Tibial nerve (tissue), 4 donors: Measurements from ENCODE around the gene TCF7L1. TPM values are rescaled to one million over a fixed set of nuclear protein-coding genes. Genes with fewer than 3 reads are reported as not detected.
"Not testable (repeated sequence)": the region's sequence is repeated elsewhere in the genome, so short reads cannot be mapped to it uniquely, and the experiment has no call there.

Experiments
- DNase-seq, 2 donors: peaks; one replicate each; pipeline ENCODE4 v3.0.0-alpha.2; 2019; ENCODE audit warnings: low spot score in 2 of 2
- H3K27ac ChIP-seq, 4 donors: fragments of 200-600 bp; sonication (generic) in 3 of 4; one replicate each; pipeline ENCODE4 v1.5.1; 2017 to 2019; ENCODE audit warnings: mild to moderate bottlenecking in 1 of 4
- H3K27me3 ChIP-seq, 2 donors: fragments of 200-600 bp; sonication (generic) in 1 of 2; one replicate each; pipeline versions ENCODE4 v1.5.1 to v1.6.0; 2017 to 2019
- H3K36me3 ChIP-seq, 3 donors: fragments of 200-600 bp; sonication (generic); one replicate each; pipeline ENCODE4 v1.5.1; 2018 to 2019
- H3K4me1 ChIP-seq, 4 donors: fragments of 200-600 bp; sonication (generic) in 3 of 4; one replicate each; pipeline ENCODE4 v1.5.1; 2017 to 2019
- H3K4me3 ChIP-seq, 4 donors: fragments of 200-600 bp; sonication (generic) in 3 of 4; one replicate each; pipeline ENCODE4 v1.5.1; 2017 to 2019; ENCODE audit warnings: mild to moderate bottlenecking in 1 of 4, moderate library complexity in 1 of 4
- H3K9me3 ChIP-seq, 4 donors: fragments of 200-600 bp; sonication (generic) in 3 of 4; one replicate each; pipeline ENCODE4 v1.5.1; 2017 to 2019
- EP300 ChIP-seq, 2 donors: sonication (generic); formaldehyde crosslinking; IDR thresholded peaks; one replicate each; pipeline ENCODE4 v1.6.1; 2017; ENCODE audit warnings: antibody characterized with exemption in 2 of 2, mild to moderate bottlenecking in 1 of 2
- POLR2A ChIP-seq, 2 donors: fragments of 450-650 bp; IDR thresholded peaks; one replicate each; pipeline ENCODE4 v1.6.1; 2017; ENCODE audit warnings: antibody characterized with exemption in 2 of 2, mild to moderate bottlenecking in 2 of 2, moderate library complexity in 2 of 2
- WGBS, 2 donors: methylation state at CpG; one replicate each; pipeline ENCODE4 v1.1.5; 2018; 5-methylcytosine and 5-hydroxymethylcytosine counted together
- total RNA-seq, 4 donors: library from RNA; depleted of rRNA; stranded (reverse); fragments of >200 nt; gene quantifications; one replicate each; pipeline ENCODE4 v1.1.0, GENCODE V29; 2016
- TF ChIP-seq, protein P1 (sequence below), 5 experiments: fragments of 200-600 bp in 3 of 5; fragments of 450-650 bp in 2 of 5; sonication (generic) in 3 of 5; IDR thresholded peaks; one replicate each; pipeline ENCODE4 v1.5.1; 2016 to 2019; ENCODE audit warnings: antibody characterized with exemption in 5 of 5, mild to moderate bottlenecking in 3 of 5, moderate library complexity in 2 of 5

The TCF7L1 gene
- total RNA-seq, 4 donors from 2014 or later: 3.7 to 14.1 (median 7.1) TPM

- Histone ChIP-seq H3K27ac (no peak overlapping the region), H3K36me3 (no peaks in the 10 kb centered on the region), H3K4me1 (no peaks in the 10 kb centered on the region), H3K4me3 (no peak overlapping the region), H3K9me3 (no peaks in the 10 kb centered on the region), H3K27me3 (no peaks in the 10 kb centered on the region)
- TF ChIP-seq, protein P1, sequence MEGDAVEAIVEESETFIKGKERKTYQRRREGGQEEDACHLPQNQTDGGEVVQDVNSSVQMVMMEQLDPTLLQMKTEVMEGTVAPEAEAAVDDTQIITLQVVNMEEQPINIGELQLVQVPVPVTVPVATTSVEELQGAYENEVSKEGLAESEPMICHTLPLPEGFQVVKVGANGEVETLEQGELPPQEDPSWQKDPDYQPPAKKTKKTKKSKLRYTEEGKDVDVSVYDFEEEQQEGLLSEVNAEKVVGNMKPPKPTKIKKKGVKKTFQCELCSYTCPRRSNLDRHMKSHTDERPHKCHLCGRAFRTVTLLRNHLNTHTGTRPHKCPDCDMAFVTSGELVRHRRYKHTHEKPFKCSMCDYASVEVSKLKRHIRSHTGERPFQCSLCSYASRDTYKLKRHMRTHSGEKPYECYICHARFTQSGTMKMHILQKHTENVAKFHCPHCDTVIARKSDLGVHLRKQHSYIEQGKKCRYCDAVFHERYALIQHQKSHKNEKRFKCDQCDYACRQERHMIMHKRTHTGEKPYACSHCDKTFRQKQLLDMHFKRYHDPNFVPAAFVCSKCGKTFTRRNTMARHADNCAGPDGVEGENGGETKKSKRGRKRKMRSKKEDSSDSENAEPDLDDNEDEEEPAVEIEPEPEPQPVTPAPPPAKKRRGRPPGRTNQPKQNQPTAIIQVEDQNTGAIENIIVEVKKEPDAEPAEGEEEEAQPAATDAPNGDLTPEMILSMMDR (IDR thresholded peaks at IDR 0.05): no peak
- TF ChIP-seq EP300 (IDR thresholded peaks at IDR 0.05) (no peak), POLR2A (IDR thresholded peaks at IDR 0.05) (no peak)
- WGBS, 2 donors: 48 to 95% methylated on average over 2 of the region's 2 CpGs
- no peak for DNase-seq
Measured at GRCh38 chr2:85334928-85335327, 201.7 kb downstream of the TCF7L1 start.

DNA sequence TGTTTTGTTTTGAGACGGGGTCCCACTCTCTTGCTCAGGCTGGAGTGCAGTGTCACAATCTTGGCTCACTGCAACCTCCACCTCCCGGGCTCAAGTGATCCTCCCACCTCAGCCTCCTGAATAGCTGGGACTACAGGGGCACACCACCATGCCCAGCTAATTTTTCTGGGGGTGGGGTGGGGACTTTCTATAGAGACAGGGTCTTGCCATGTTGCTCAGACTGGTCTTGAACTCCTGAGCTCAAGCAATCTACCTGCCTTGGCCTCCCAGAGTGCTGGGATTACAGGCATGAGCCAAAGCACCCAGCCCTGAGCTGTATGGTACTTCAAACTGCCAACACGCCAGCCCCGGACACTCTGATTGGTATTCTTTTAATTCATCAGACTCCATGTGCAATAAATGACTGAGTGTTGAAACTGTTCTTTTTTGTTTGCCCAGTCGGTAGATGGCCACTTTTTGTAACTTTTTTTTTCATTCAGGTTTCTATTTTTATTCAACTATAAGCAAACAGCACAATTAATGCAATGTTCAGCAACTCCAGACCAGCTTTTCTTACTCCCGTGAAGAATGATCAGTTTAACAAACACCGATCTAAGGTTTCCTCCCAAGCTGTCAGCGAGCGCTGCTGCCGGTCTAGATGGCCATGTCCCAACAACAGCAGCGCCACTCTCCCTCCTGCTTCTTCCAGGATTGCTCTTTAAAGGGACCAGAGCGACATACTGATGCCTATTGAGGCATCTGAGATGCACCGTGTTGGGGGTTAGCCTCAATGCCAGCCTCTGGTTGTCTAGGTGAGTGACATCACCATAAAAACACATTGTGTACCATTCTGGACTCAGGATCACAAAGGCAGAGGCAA lies 207.1 kb downstream of the TCF7L1 start:
- no peak overlapping the region for H3K27ac ChIP-seq
- H3K4me1 ChIP-seq: no peaks in the 10 kb centered on the region
- no peaks in the 10 kb centered on the region for H3K27me3 ChIP-seq
- WGBS, 2 donors: 26 to 39% methylated on average over 13 of the region's 13 CpGs
- no peaks in the 10 kb centered on the region for H3K9me3 ChIP-seq
- TF ChIP-seq, protein P1 (IDR thresholded peaks at IDR 0.05): no peak
- TF ChIP-seq EP300 (IDR thresholded peaks at IDR 0.05): no peak
- peaks cover 0 to 40% (median 0%) of the 10 kb centered on the region in 3 donors for H3K36me3 ChIP-seq
- no peak for DNase-seq
- H3K4me3 ChIP-seq: no peak overlapping the region

DNA sequence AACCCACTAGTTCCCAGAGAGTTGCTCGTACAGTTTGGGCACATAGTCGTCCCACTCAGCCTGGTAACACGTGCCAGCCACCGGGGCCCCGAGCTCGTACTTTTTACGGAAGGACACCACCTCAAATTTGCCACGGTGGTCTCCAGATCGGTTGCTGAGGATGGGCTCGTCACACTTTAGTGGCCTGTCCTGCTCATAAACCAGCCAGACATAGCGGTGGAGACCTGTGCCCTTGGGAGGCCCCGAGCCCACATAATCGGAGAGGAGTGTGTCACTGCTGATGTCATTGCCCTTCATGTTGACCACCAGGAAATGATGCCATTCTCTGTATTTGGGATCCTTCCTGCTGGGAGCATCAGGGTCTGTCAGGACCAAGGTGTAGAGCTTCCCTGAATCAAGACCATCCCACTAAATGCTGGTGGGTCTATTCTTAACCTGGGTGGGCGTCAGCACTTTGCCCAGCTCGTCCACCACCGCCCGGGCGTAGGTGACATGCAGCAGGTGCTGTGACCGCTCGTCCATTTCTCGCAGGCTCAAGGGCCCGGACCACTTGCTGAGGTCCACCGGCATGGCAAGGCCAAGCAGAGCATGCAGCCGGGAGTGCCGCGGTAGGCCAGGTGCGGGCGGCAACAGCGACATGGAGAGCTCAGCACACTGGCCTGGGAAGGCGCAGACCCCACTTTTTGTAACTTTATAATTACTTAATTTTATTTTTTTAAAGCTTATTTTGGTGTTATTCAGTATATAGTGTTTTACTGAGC lies 208.3 kb downstream of the TCF7L1 start:
- H3K36me3 ChIP-seq: peaks cover 0 to 52% (median 6%) of the 10 kb centered on the region in 3 donors
- H3K27me3 ChIP-seq: no peaks in the 10 kb centered on the region
- TF ChIP-seq POLR2A (IDR thresholded peaks at IDR 0.05) (no peak), EP300 (IDR thresholded peaks at IDR 0.05) (no peak)
- TF ChIP-seq, protein P1 (IDR thresholded peaks at IDR 0.05): no peak
- H3K4me1 ChIP-seq: no peaks in the 10 kb centered on the region
- no peak overlapping the region for H3K4me3 ChIP-seq
- no peak overlapping the region for H3K27ac ChIP-seq
- H3K9me3 ChIP-seq: no peaks in the 10 kb centered on the region
- WGBS, 2 donors: 85 to 87% methylated on average over 30 of the region's 30 CpGs
- DNase-seq: no peak

DNA sequence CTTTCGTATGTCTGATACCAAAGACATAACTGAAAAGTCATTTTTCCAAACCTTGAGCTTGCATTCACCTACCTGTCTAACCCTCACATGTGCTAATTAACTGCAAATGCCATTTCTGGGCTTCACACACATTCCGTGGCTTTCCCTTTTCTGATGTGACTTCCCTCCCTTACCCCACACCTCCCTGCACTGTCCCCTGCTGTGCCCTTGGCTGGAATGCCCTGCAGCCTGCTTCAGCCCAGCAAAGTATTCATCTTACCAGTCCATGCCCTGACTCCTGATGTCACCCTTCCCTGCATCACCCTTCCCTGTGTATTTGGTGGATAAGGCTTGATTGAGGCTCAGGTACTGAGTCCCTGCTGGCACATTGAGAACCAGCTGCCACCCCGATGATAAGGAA lies 209.0 kb downstream of the TCF7L1 start:
- DNase-seq: no peak
- TF ChIP-seq POLR2A (IDR thresholded peaks at IDR 0.05) (no peak), EP300 (IDR thresholded peaks at IDR 0.05) (no peak)
- TF ChIP-seq, protein P1 (IDR thresholded peaks at IDR 0.05): no peak

DNA sequence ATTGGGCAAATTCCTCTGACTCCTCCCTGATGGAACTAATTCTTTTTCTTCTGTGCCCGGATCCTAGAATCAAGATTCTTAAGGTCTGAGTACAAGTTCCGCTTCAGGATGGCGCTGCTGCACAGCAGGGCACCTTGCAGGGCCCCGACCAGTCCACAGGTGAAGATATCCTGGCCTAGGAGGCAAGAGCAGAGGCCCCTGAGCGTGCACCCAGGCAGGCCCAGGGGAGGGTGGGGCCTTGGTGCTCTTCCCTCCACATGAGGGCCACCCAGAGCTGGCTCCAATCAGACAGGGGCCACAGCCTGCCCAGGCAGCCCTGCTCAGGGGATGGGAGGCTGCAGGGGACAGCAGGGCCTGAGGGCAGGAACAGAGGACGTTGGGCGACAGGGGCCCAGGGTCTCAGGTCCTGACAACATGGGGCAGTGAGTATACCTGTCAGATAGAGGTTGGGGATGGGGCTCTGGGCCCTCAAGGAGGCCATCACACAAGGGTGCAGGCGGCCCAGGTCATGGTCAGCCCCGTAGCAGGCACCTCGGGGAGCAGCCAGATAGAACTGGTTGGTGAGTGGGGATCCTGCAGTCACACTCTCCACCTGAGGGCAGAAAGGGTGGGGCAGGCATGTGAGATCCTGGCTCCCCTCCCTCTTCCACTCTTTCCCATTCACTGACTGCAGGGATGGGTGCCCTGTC lies 210.2 kb downstream of the TCF7L1 start:
- H3K27me3 ChIP-seq, H3K4me3 ChIP-seq, DNase-seq, H3K9me3 ChIP-seq, H3K27ac ChIP-seq, H3K4me1 ChIP-seq: not testable (repeated sequence)
- H3K36me3 ChIP-seq: peaks cover 0 to 71% (median 6%) of the 10 kb centered on the region in 3 donors
- WGBS, 2 donors: 84 to 97% methylated on average over 8 to 10 of the region's 10 CpGs

More for the DNA sequence above, 209.0 kb downstream of the TCF7L1 start:
- 82 to 86% methylated on average over 3 of the region's 3 CpGs for WGBS, 2 donors
- H3K27me3 ChIP-seq: no peaks in the 10 kb centered on the region
- peaks cover 0 to 59% (median 6%) of the 10 kb centered on the region in 3 donors for H3K36me3 ChIP-seq
- no peak overlapping the region for H3K27ac ChIP-seq
- no peaks in the 10 kb centered on the region for H3K4me1 ChIP-seq
- no peaks in the 10 kb centered on the region for H3K9me3 ChIP-seq
- no peak overlapping the region for H3K4me3 ChIP-seq
